ENCODE data around the gene TTC12.

- TF ChIP-seq CTCF (IDR thresholded peaks at IDR 0.05) (peak; percentile 68 to 94 (median 92)), POLR2A (IDR thresholded peaks at IDR 0.05) (no peak), POLR2AphosphoS5 (IDR thresholded peaks at IDR 0.05) (peak; percentile 43)
Observed at GRCh38 chr11:113305440-113306336, 8.7 kb upstream of the TTC12 start.

Measured in prostate gland (tissue), 2 donors.